Measurements from ENCODE around the gene NAPB. TPM values are rescaled to one million over a fixed set of nuclear protein-coding genes. Genes with fewer than 3 reads are reported as not detected.

NAPB gene
- total RNA-seq, 1 experiment from 2014 or later, result 4.6 TPM

DNA sequence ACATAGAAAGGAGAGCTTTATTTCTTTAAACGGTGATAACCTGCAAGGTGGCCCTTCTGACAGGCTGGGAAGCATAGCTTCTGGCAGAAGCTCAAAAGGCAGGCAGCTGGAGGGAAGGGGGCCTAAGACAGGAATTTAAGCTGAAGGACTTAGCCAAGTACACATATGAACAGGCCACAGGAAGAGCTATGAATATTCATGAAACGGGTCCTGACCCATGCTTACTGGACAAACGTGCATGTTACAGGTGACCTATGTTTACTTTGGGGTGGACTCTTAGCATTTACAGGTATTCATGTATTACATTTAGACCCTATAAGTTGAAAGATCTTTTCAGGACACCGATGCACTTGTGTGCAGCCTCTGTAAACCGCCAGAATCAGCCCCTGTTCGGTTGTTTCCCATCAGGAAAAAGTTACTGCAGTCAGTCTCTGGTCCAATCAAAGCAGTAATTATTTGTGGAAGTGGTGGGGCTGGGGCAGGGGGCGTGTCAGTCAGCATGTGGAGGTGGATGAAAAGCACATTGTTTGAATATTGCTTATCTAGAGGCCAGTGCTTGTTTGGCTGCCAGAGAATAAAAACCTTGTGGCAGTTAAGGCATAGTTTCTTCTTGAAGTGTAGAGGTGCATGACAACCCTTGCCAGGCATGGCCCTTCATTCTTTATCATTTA, 62.2 kb downstream of the NAPB start:
- TF ChIP-seq, protein P1, sequence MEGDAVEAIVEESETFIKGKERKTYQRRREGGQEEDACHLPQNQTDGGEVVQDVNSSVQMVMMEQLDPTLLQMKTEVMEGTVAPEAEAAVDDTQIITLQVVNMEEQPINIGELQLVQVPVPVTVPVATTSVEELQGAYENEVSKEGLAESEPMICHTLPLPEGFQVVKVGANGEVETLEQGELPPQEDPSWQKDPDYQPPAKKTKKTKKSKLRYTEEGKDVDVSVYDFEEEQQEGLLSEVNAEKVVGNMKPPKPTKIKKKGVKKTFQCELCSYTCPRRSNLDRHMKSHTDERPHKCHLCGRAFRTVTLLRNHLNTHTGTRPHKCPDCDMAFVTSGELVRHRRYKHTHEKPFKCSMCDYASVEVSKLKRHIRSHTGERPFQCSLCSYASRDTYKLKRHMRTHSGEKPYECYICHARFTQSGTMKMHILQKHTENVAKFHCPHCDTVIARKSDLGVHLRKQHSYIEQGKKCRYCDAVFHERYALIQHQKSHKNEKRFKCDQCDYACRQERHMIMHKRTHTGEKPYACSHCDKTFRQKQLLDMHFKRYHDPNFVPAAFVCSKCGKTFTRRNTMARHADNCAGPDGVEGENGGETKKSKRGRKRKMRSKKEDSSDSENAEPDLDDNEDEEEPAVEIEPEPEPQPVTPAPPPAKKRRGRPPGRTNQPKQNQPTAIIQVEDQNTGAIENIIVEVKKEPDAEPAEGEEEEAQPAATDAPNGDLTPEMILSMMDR (IDR thresholded peaks at IDR 0.05; ENCODE audit: unreplicated experiment), result no peak
- CTCF ChIA-PET, result no interaction called here
- Mint-ChIP-seq H3K27ac (ENCODE audit: unreplicated experiment) (no peak overlapping the region), H3K4me1 (ENCODE audit: low read depth, unreplicated experiment) (peaks cover 8% of the 10 kb centered on the region), H3K9me3 (ENCODE audit: low read depth, unreplicated experiment) (no peaks in the 10 kb centered on the region), H3K36me3 (ENCODE audit: insufficient read depth, unreplicated experiment) (peaks cover 23% of the 10 kb centered on the region), H3K4me3 (ENCODE audit: low read depth, unreplicated experiment) (no peak overlapping the region), H3K27me3 (ENCODE audit: unreplicated experiment) (no peaks in the 10 kb centered on the region)
- no TSS peak for BruUV-seq (replicated peaks)
- intact Hi-C loops (cut with micrococcal nuclease; ENCODE audit: unreplicated experiment), result loop anchor here (1.0 kb wide), 1 partner anchor 9 kb away; the partner anchor contains the start of gene NXT1
- peak; percentile 22 for DNase-seq

DNA sequence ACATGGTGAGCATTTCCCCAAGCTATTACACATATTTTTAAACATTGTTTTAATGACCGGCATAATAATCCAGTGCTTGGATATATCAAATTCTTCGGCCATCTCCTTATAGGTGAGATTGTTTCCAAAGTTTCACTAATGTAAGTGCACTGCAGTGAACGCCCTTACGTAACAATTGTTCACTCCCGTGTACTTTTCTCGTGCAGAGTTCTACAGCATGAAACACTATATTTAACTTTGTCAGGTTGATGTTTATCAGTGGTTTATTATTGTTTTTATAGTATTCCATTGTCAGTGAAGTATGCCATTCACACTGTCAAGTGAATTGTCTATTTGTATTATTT, 62.8 kb downstream of the NAPB start:
- CTCF ChIA-PET, result no interaction called here
- Mint-ChIP-seq H3K27ac (ENCODE audit: unreplicated experiment) (no peak overlapping the region), H3K4me3 (ENCODE audit: low read depth, unreplicated experiment) (peak overlapping the region; percentile 66), H3K9me3 (ENCODE audit: low read depth, unreplicated experiment) (no peaks in the 10 kb centered on the region), H3K36me3 (ENCODE audit: insufficient read depth, unreplicated experiment) (peaks cover 23% of the 10 kb centered on the region), H3K27me3 (ENCODE audit: unreplicated experiment) (no peaks in the 10 kb centered on the region), H3K4me1 (ENCODE audit: low read depth, unreplicated experiment) (peaks cover 8% of the 10 kb centered on the region)
- no TSS peak for BruUV-seq (replicated peaks)
- intact Hi-C loops (cut with micrococcal nuclease; ENCODE audit: unreplicated experiment), result loop anchor here (1.0 kb wide), 1 partner anchor 8 kb away; the partner anchor contains the start of gene NXT1
- DNase-seq, result no peak
- TF ChIP-seq, protein P1 (IDR thresholded peaks at IDR 0.05; ENCODE audit: unreplicated experiment), result no peak

DNA sequence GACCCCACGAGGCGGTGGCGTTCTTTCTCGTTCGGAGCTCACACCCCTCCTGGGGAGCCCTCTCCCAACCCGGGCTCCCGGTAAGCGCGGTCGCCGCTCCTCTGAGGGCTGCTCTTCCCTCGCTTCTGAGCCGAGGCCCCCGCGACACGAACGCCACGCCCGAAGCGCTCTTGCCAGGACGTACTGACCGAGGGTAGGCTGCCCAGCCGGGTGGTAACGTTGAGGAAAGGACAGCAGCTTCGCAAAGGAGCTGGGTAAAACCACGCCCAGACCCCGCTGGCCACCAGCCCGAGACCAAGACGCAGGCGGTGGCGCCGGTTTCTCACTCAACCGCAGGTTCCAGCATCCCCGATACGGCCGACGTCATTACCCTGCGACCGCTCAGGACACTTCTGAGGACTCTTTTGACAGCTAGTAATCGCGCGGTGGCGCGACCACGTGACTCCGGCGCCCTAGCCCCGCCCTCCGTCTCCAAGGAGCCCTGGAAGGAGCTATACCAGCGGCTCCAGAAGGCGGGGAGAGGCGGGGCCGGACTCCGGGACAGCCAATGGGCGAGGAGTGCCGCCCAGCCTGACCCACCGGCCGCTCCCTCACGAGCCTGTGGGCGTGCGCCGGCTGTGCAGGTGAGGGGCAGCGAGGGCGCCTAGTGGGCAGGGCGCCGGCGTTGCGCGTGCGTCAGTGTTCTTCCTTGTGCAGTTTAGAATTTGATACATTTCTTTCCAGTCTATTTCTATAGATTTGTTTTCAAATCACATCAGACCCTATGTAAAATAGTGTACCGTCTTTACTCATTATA, 63.3 kb downstream of the NAPB start:
- DNase-seq, result peak; percentile 92
- TF ChIP-seq, protein P1 (IDR thresholded peaks at IDR 0.05; ENCODE audit: unreplicated experiment), result no peak
- BruUV-seq (replicated peaks), result no TSS peak
- intact Hi-C loops (cut with micrococcal nuclease; ENCODE audit: unreplicated experiment), result loop anchor here (1.0 kb wide), 1 partner anchor 8 kb away; the partner anchor contains the start of gene NXT1
- H3K4me3 Mint-ChIP-seq (ENCODE audit: low read depth, unreplicated experiment), result peak overlapping the region; percentile 66
- CTCF ChIA-PET, result interaction anchor here (0.6 kb wide), 1 partner anchor 8 kb away, joined by 3 read pairs; no protein-coding TSS in a partner anchor
- H3K36me3 Mint-ChIP-seq (ENCODE audit: insufficient read depth, unreplicated experiment), result peaks cover 19% of the 10 kb centered on the region
- H3K27me3 Mint-ChIP-seq (ENCODE audit: unreplicated experiment), result no peaks in the 10 kb centered on the region
- no peak overlapping the region for H3K27ac Mint-ChIP-seq (ENCODE audit: unreplicated experiment)
- H3K9me3 Mint-ChIP-seq (ENCODE audit: low read depth, unreplicated experiment), result no peaks in the 10 kb centered on the region
- peaks cover 2% of the 10 kb centered on the region for H3K4me1 Mint-ChIP-seq (ENCODE audit: low read depth, unreplicated experiment)

DNA sequence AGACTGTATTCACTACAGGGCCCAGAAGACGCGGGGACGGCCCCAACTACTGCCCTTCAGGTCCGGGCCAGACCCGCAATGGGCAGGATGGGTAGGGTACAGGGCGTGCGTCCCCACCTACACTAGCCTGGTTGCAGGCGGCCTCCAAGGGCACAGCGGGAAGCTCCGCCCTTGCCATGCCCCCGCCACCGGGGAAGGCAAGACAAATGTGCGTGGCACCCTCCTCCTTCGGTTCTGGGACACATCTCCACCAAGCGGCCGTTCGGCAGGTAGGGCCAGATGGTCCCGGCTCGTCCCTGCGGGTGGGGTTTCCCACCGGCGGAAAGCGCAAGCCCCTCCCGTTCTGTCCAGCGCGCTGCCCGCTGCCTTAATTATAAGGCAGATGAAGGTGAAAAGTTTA, 65.1 kb downstream of the NAPB start:
- no peak for DNase-seq
- TF ChIP-seq, protein P1 (IDR thresholded peaks at IDR 0.05; ENCODE audit: unreplicated experiment), result no peak
- Mint-ChIP-seq H3K27me3 (ENCODE audit: unreplicated experiment) (no peaks in the 10 kb centered on the region), H3K9me3 (ENCODE audit: low read depth, unreplicated experiment) (no peaks in the 10 kb centered on the region), H3K27ac (ENCODE audit: unreplicated experiment) (no peak overlapping the region), H3K4me3 (ENCODE audit: low read depth, unreplicated experiment) (no peak overlapping the region), H3K36me3 (ENCODE audit: insufficient read depth, unreplicated experiment) (peaks cover 12% of the 10 kb centered on the region), H3K4me1 (ENCODE audit: low read depth, unreplicated experiment) (no peaks in the 10 kb centered on the region)
- CTCF ChIA-PET, result no interaction called here
- no TSS peak for BruUV-seq (replicated peaks)
- intact Hi-C loops (cut with micrococcal nuclease; ENCODE audit: unreplicated experiment), result no loop called here
